Measurements from ENCODE around the gene MAPT.

The MAPT gene

GRCh38 chr17:46043606-46044005 lies 149.3 kb downstream of the MAPT start:
- no peaks in the 10 kb centered on the region for H3K27me3 ChIP-seq (ENCODE audit: control insufficient read depth, insufficient read depth, low read length)
- no peak overlapping the region for H3K9ac ChIP-seq (ENCODE audit: low read length)
- H3K27ac ChIP-seq (ENCODE audit: low read length): no peak overlapping the region
- H3K4me3 ChIP-seq (ENCODE audit: low read length): no peak overlapping the region
- H3K4me1 ChIP-seq (ENCODE audit: control insufficient read depth, low read depth, low read length): no peaks in the 10 kb centered on the region
- no peaks in the 10 kb centered on the region for H3K9me3 ChIP-seq (ENCODE audit: control insufficient read depth, low read depth, low read length)
- peaks cover 69% of the 10 kb centered on the region for H3K36me3 ChIP-seq (ENCODE audit: control insufficient read depth, low read depth, low read length)

- Histone ChIP-seq H3K36me3 (ENCODE audit: control insufficient read depth, low read depth, low read length) (peaks cover 68% of the 10 kb centered on the region), H3K27ac (ENCODE audit: low read length) (no peak overlapping the region), H3K9ac (ENCODE audit: low read length) (no peak overlapping the region), H3K9me3 (ENCODE audit: control insufficient read depth, low read depth, low read length) (no peaks in the 10 kb centered on the region), H3K4me1 (ENCODE audit: control insufficient read depth, low read depth, low read length) (no peaks in the 10 kb centered on the region), H3K27me3 (ENCODE audit: control insufficient read depth, insufficient read depth, low read length) (no peaks in the 10 kb centered on the region), H3K4me3 (ENCODE audit: low read length) (no peak overlapping the region)
Measured at GRCh38 chr17:46044286-46044928, 150.1 kb downstream of the MAPT start.

- peaks cover 68% of the 10 kb centered on the region for H3K36me3 ChIP-seq (ENCODE audit: control insufficient read depth, low read depth, low read length)
- no peak overlapping the region for H3K9ac ChIP-seq (ENCODE audit: low read length)
- H3K4me1 ChIP-seq (ENCODE audit: control insufficient read depth, low read depth, low read length): no peaks in the 10 kb centered on the region
- no peak overlapping the region for H3K4me3 ChIP-seq (ENCODE audit: low read length)
- H3K27ac ChIP-seq (ENCODE audit: low read length): no peak overlapping the region
- no peaks in the 10 kb centered on the region for H3K27me3 ChIP-seq (ENCODE audit: control insufficient read depth, insufficient read depth, low read length)
- no peaks in the 10 kb centered on the region for H3K9me3 ChIP-seq (ENCODE audit: control insufficient read depth, low read depth, low read length)
Measured at GRCh38 chr17:46044989-46045388, 150.6 kb downstream of the MAPT start.

GRCh38 chr17:46045639-46046038 lies 151.3 kb downstream of the MAPT start:
- Histone ChIP-seq H3K27me3 (ENCODE audit: control insufficient read depth, insufficient read depth, low read length) (no peaks in the 10 kb centered on the region), H3K4me3 (ENCODE audit: low read length) (no peak overlapping the region), H3K9ac (ENCODE audit: low read length) (no peak overlapping the region), H3K36me3 (ENCODE audit: control insufficient read depth, low read depth, low read length) (peaks cover 68% of the 10 kb centered on the region), H3K4me1 (ENCODE audit: control insufficient read depth, low read depth, low read length) (no peaks in the 10 kb centered on the region), H3K9me3 (ENCODE audit: control insufficient read depth, low read depth, low read length) (no peaks in the 10 kb centered on the region), H3K27ac (ENCODE audit: low read length) (no peak overlapping the region)

GRCh38 chr17:46046957-46047356 lies 152.6 kb downstream of the MAPT start:
- H3K27ac ChIP-seq (ENCODE audit: low read length): no peak overlapping the region
- H3K36me3 ChIP-seq (ENCODE audit: control insufficient read depth, low read depth, low read length): peaks cover 63% of the 10 kb centered on the region

GRCh38 chr17:46047398-46047797 lies 153.0 kb downstream of the MAPT start:
- peaks cover 62% of the 10 kb centered on the region for H3K36me3 ChIP-seq (ENCODE audit: control insufficient read depth, low read depth, low read length)
- H3K9ac ChIP-seq (ENCODE audit: low read length): no peak overlapping the region
- no peaks in the 10 kb centered on the region for H3K4me1 ChIP-seq (ENCODE audit: control insufficient read depth, low read depth, low read length)
- no peaks in the 10 kb centered on the region for H3K9me3 ChIP-seq (ENCODE audit: control insufficient read depth, low read depth, low read length)
- H3K4me3 ChIP-seq (ENCODE audit: low read length): no peak overlapping the region
- H3K27me3 ChIP-seq (ENCODE audit: control insufficient read depth, insufficient read depth, low read length): no peaks in the 10 kb centered on the region
- H3K27ac ChIP-seq (ENCODE audit: low read length): no peak overlapping the region

More at GRCh38 chr17:46046957-46047356, 152.6 kb downstream of the MAPT start:
- H3K4me1 ChIP-seq (ENCODE audit: control insufficient read depth, low read depth, low read length): no peaks in the 10 kb centered on the region
- no peaks in the 10 kb centered on the region for H3K27me3 ChIP-seq (ENCODE audit: control insufficient read depth, insufficient read depth, low read length)
- H3K4me3 ChIP-seq (ENCODE audit: low read length): no peak overlapping the region
- no peaks in the 10 kb centered on the region for H3K9me3 ChIP-seq (ENCODE audit: control insufficient read depth, low read depth, low read length)
- H3K9ac ChIP-seq (ENCODE audit: low read length): no peak overlapping the region

GRCh38 chr17:46047856-46048255 lies 153.5 kb downstream of the MAPT start:
- no peak overlapping the region for H3K4me3 ChIP-seq (ENCODE audit: low read length)
- H3K27me3 ChIP-seq (ENCODE audit: control insufficient read depth, insufficient read depth, low read length): no peaks in the 10 kb centered on the region
- no peak overlapping the region for H3K9ac ChIP-seq (ENCODE audit: low read length)
- peaks cover 59% of the 10 kb centered on the region for H3K36me3 ChIP-seq (ENCODE audit: control insufficient read depth, low read depth, low read length)
- no peaks in the 10 kb centered on the region for H3K4me1 ChIP-seq (ENCODE audit: control insufficient read depth, low read depth, low read length)
- H3K27ac ChIP-seq (ENCODE audit: low read length): no peak overlapping the region
- H3K9me3 ChIP-seq (ENCODE audit: control insufficient read depth, low read depth, low read length): no peaks in the 10 kb centered on the region

- no peaks in the 10 kb centered on the region for H3K9me3 ChIP-seq (ENCODE audit: control insufficient read depth, low read depth, low read length)
- H3K4me3 ChIP-seq (ENCODE audit: low read length): no peak overlapping the region
- no peak overlapping the region for H3K27ac ChIP-seq (ENCODE audit: low read length)
- no peaks in the 10 kb centered on the region for H3K27me3 ChIP-seq (ENCODE audit: control insufficient read depth, insufficient read depth, low read length)
- no peak overlapping the region for H3K9ac ChIP-seq (ENCODE audit: low read length)
- no peaks in the 10 kb centered on the region for H3K4me1 ChIP-seq (ENCODE audit: control insufficient read depth, low read depth, low read length)
- H3K36me3 ChIP-seq (ENCODE audit: control insufficient read depth, low read depth, low read length): peaks cover 46% of the 10 kb centered on the region
Measured at GRCh38 chr17:46049656-46050055, 155.3 kb downstream of the MAPT start.

- Histone ChIP-seq H3K27ac (ENCODE audit: low read length) (no peak overlapping the region), H3K9ac (ENCODE audit: low read length) (no peak overlapping the region), H3K9me3 (ENCODE audit: control insufficient read depth, low read depth, low read length) (no peaks in the 10 kb centered on the region), H3K4me3 (ENCODE audit: low read length) (no peak overlapping the region), H3K27me3 (ENCODE audit: control insufficient read depth, insufficient read depth, low read length) (no peaks in the 10 kb centered on the region), H3K36me3 (ENCODE audit: control insufficient read depth, low read depth, low read length) (peaks cover 26% of the 10 kb centered on the region), H3K4me1 (ENCODE audit: control insufficient read depth, low read depth, low read length) (peaks cover 17% of the 10 kb centered on the region)
Measured at GRCh38 chr17:46053911-46054534, 159.7 kb downstream of the MAPT start.

- H3K27ac ChIP-seq (ENCODE audit: low read length): peak overlapping the region; percentile 47
- no peaks in the 10 kb centered on the region for H3K9me3 ChIP-seq (ENCODE audit: control insufficient read depth, low read depth, low read length)
- H3K4me3 ChIP-seq (ENCODE audit: low read length): no peak overlapping the region
- H3K9ac ChIP-seq (ENCODE audit: low read length): no peak overlapping the region
- peaks cover 17% of the 10 kb centered on the region for H3K4me1 ChIP-seq (ENCODE audit: control insufficient read depth, low read depth, low read length)
- H3K27me3 ChIP-seq (ENCODE audit: control insufficient read depth, insufficient read depth, low read length): no peaks in the 10 kb centered on the region
- H3K36me3 ChIP-seq (ENCODE audit: control insufficient read depth, low read depth, low read length): peaks cover 17% of the 10 kb centered on the region
Measured at GRCh38 chr17:46056800-46057304, 162.5 kb downstream of the MAPT start.

GRCh38 chr17:46057366-46057765 lies 163.0 kb downstream of the MAPT start:
- H3K27me3 ChIP-seq (ENCODE audit: control insufficient read depth, insufficient read depth, low read length): no peaks in the 10 kb centered on the region
- peaks cover 17% of the 10 kb centered on the region for H3K36me3 ChIP-seq (ENCODE audit: control insufficient read depth, low read depth, low read length)
- no peak overlapping the region for H3K4me3 ChIP-seq (ENCODE audit: low read length)
- H3K9ac ChIP-seq (ENCODE audit: low read length): no peak overlapping the region
- H3K9me3 ChIP-seq (ENCODE audit: control insufficient read depth, low read depth, low read length): no peaks in the 10 kb centered on the region
- H3K27ac ChIP-seq (ENCODE audit: low read length): peak overlapping the region; percentile 30
- peaks cover 17% of the 10 kb centered on the region for H3K4me1 ChIP-seq (ENCODE audit: control insufficient read depth, low read depth, low read length)

DNA sequence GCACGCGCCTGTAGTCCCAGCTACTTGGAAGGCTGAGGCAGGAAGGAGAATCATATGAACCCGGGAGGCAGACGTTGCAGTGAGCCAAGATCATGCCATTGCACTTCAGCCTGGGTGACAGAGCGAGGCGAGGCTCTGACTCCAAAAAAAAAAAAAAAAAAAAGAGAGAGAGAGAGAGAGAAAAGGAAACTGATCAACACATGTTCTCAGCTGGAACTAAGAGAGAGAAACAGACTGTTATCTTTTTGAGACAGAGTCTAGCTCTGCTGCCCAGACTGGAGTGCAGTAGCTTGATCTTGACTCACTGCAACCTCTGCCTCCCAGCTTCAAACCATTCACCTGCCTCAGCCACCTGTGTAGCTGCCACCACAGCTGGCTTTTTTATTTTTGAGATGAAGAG lies 165.1 kb downstream of the MAPT start:
- H3K36me3 ChIP-seq (ENCODE audit: control insufficient read depth, low read depth, low read length): peaks cover 19% of the 10 kb centered on the region
- H3K9ac ChIP-seq (ENCODE audit: low read length): no peak overlapping the region
- no peaks in the 10 kb centered on the region for H3K9me3 ChIP-seq (ENCODE audit: control insufficient read depth, low read depth, low read length)
- H3K4me3 ChIP-seq (ENCODE audit: low read length): no peak overlapping the region
- peaks cover 17% of the 10 kb centered on the region for H3K4me1 ChIP-seq (ENCODE audit: control insufficient read depth, low read depth, low read length)
- no peak overlapping the region for H3K27ac ChIP-seq (ENCODE audit: low read length)
- H3K27me3 ChIP-seq (ENCODE audit: control insufficient read depth, insufficient read depth, low read length): no peaks in the 10 kb centered on the region
